Testis (tissue), 2 donors: Measurements from ENCODE around the gene POLN.
A peak's percentile ranks its signal among the peaks of the same experiment; 100 is the strongest.

ENCODE experiments used
- CTCF ChIP-seq, 3 experiments: fragments of 450-650 bp in 2 of 3; fragments of 200-600 bp in 1 of 3; sonication (generic) in 1 of 3; IDR thresholded peaks; one replicate each; pipeline ENCODE4 v1.5.1; 2016 to 2019; ENCODE audit warnings: antibody characterized with exemption in 3 of 3, mild to moderate bottlenecking in 2 of 3, moderate library complexity in 1 of 3
- POLR2A ChIP-seq: fragments of 450-650 bp; IDR thresholded peaks from one replicate; pipeline ENCODE4 v1.6.1; 2017; ENCODE audit warnings: antibody characterized with exemption, mild to moderate bottlenecking, moderate library complexity

- TF ChIP-seq POLR2A (no peak), CTCF (IDR thresholded peaks at IDR 0.05) (peak; percentile 44 to 80 (median 79))
Observed at GRCh38 chr4:2220016-2220630, 21.8 kb downstream of the POLN start.
